NCI-H2081 (cell line): ENCODE measurements around the gene SPRTN.

Experiments used
- DNase-seq, 2 experiments: peaks; one replicate each; lab custom pipeline; 2025; lab: John Stamatoyannopoulos, UW

SPRTN gene, protein sequence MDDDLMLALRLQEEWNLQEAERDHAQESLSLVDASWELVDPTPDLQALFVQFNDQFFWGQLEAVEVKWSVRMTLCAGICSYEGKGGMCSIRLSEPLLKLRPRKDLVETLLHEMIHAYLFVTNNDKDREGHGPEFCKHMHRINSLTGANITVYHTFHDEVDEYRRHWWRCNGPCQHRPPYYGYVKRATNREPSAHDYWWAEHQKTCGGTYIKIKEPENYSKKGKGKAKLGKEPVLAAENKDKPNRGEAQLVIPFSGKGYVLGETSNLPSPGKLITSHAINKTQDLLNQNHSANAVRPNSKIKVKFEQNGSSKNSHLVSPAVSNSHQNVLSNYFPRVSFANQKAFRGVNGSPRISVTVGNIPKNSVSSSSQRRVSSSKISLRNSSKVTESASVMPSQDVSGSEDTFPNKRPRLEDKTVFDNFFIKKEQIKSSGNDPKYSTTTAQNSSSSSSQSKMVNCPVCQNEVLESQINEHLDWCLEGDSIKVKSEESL

DNA sequence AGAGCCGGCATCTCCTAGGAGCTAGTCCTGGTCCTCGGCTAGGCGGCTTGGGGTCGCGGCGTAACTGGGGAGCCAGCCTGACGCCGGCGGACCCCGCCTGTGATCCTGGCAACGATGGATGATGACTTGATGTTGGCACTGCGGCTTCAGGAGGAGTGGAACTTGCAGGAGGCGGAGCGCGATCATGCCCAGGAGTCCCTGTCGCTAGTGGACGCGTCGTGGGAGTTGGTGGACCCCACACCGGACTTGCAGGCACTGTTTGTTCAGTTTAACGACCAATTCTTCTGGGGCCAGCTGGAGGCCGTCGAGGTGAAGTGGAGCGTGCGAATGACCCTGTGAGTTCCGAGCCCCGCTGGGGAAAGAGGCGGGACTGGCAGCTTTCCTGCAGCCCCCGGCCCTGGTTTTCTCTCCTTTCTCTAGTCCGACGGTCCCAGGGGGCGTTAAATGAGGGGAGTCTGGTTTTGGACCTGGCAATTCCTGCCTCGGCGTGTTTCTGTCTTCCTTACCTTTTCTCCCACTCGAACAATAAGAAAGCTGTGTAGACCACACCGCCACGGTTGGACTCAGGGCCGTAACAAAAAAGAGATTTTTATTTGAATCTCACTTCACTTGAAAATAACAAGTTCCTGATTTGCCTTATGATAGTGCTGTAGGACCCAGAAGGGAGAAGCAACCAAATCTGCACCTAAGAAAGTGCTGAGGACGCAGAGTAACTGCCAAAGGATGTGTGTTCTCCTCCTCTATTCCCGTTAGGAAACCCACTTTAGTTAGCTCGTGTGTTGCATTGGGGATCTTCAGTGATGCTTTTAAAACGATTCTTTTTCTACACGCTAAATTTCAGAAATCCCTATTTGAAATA, at the start of gene SPRTN:
Gene SPRTN, plus strand, starts transcription at position 24 of the 859 bp plus-strand sequence. Its CDS starts 91 bp downstream, at position 115.
- no peak for DNase-seq

- DNase-seq, result no peak
Observed at GRCh38 chr1:231295938-231296337, 42.2 kb upstream of the SPRTN start.

GRCh38 chr1:231301990-231302389, 36.1 kb upstream of the SPRTN start:
- DNase-seq, result no peak

DNA sequence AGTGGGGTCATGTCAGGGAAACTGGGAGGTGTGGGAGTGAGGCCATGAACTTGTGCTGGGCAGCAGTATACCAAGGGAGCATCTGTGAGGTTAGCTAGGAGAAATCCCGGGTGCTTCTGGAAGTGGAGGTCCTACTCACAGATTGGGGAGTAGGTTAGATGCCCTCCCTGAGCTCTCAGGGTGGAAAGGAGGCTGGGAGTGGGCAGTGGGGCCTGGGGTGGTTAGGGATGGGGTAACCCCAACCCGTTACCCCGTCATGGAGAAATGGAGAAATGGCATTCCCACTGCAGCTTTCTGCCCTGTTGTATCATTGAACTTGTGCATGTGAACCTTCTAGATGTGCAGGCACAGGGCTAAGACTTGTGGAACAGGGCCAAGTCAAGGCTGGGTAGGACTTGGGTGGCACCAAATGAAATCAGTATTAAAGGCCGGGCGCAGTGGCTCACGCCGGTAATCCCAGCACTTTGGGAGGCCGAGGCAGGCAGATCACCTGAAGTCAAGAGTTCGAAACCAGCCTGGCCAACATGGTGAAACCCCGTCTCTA, 27.6 kb upstream of the SPRTN start:
- no peak for DNase-seq

DNA sequence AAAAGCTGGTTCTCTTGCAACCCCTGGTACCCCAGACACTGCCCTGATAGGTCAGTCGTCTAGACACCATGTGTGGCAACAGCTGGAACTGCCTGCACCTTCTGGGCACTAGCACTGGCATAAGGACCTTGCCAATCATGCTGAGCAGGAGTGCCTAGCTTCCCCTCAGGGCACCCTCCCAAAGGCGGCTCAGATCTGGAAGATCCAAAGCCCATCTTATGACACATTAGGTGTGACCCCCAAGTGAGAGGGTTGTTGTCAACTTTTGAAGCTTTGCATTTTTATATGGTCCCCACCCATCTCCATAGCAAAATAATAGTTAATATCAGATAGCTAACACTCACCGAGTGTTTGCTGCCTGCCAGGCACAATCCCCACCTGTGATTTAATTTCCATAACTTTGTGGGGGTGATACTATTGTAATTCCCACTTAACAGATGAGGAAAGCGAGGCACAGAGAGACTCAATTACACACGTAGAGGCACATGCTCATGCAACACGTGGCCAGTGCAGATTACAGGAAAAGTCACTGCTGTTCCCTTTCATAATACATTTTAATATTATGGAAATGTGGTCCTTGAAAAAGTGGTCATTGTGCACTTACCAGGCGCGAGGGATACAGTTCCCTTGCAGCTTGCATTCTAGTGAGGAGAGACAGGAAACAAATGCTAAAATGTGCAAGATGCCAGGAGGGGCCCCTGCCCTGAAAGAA, 26.2 kb upstream of the SPRTN start:
- DNase-seq, result no peak

DNA sequence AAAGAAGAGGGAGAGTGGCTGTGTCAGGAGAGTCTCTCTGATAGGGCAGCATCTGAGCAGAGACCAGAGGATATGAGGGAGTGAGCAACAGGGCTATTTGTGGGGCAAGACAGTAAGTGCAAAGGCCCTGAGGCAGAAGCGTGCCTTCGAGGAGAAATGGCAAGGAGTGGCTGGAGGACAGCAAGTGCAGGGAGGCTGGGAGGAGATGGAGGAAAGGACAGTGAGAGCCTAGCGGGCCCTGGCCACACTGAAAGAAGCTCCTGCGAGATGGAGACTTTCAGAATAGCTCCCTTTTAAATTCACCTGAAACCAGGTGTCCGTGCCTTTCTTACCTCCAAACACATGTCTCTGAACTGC, 25.7 kb upstream of the SPRTN start:
- DNase-seq, result no peak

DNA sequence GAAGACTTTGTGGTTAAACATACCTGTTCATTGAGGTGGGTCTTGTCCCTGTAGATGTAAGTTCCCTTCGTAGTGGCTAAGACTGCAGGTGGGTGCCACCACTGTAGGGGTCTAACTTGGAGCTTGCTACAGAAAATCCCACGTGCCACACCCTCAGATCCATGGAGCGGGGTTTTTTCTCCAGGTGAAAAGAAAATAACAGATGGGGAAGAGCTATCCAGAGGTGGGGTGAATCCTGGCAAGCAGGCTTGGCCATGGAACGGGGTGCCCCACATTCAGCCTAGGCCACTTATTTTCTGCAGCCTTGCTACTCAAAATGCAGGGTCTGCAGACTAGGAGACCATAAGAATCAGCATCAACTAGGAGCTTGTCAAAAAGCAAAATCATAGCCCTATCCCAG, 24.4 kb upstream of the SPRTN start:
- DNase-seq, result no peak

GRCh38 chr1:231315887-231316286, 22.2 kb upstream of the SPRTN start:
- DNase-seq, result no peak

DNA sequence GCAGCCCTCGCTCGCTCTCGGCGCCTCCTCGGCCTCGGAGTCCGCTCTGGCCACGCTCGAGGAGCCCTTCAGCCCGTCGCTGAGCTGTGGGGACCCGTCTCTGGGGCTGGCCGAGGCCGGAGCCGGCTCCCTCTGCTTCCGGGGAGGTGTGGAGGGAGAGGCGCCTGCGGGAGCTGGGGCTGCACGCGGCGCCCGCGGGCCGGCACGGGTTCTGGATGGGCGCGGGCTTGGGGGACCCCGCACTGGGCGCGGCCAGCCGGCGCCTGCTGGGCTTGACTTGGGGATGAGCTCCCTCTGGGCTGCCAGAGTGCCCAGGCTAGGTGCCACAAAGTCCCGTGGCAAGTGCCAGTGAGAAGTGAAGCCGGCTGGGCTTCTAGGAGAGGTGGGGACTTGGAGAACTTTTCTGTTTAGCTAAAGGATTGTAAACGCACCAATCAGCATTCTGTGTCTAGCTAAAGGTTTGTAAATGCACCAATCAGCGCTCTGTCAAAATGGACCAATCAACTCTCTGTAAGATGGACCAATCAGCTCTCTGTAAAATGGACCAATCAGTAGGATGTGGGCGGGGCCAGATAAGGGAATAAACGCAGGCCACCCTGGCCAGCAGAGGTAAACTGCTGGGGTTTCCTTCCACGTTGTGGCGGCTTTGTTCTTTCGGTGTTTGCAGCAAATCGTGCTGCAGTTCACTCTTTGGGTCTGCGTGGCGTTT, 20.6 kb upstream of the SPRTN start:
- no peak for DNase-seq

- DNase-seq, result no peak
Observed at GRCh38 chr1:231318015-231318355, 20.1 kb upstream of the SPRTN start.

- DNase-seq, result no peak
Observed at GRCh38 chr1:231318568-231318967, 19.5 kb upstream of the SPRTN start.

DNA sequence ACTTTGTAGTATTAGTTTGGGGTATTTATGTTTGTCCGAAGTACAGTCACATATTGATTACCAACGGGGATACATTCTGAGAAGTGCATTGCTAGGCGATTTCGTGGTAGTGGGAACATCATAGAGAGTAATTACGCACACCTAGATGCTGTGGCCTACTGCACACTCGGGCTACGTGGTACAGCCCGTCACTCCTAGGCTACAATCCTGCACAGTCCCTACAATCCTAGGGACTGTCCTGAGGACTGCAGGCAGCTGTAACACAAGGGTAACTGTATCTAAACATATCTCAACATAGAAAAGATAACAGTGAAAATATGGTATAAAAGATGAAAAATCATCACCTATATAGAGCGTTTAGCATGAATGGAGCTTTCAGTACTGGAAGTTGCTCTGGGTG, 19.0 kb upstream of the SPRTN start:
- DNase-seq, result no peak

GRCh38 chr1:231322880-231323530, 15.1 kb upstream of the SPRTN start:
- DNase-seq, result no peak

- DNase-seq, result no peak
Observed at GRCh38 chr1:231324660-231325059, 13.4 kb upstream of the SPRTN start.

DNA sequence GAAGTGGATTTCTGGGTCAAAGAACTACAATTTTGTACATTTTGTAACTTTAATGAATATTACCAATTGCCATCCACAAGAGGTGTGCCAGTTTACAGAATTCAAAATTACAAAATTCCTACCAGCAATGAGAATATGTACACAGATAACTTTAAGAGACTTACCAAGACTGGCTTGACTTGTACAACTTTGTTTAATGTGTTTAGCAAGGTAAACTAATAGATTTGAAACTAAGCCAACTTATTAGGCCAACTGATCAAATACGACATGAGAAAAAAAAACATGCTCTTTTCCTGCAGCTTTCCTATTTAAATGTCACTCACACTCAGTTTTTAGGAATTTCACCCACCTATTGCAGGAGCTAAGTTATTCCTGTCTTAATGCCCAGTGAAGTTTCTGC, 11.8 kb upstream of the SPRTN start:
- DNase-seq, result no peak

- no peak for DNase-seq
Observed at GRCh38 chr1:231327617-231328016, 10.5 kb upstream of the SPRTN start.

- DNase-seq, result no peak
Observed at GRCh38 chr1:231329483-231329882, 8.6 kb upstream of the SPRTN start.

DNA sequence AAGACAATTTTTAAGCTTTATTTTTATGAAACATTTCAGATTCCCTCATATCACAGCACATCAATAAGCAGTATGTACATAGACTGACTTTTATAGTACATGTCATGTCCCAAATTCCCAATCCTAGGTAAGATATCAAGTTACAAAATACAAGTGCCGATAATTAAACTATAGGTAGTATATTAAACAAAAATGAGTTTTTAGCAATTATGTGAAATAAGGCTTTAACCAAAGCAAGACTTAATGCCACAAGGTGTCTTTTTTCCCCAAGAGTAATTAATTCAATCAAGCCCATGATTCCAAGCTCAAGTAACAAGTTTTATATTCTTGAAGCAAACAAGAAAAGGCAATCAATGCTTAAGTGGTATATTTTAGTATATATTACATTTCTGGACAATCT, 5.3 kb upstream of the SPRTN start:
- DNase-seq, result no peak

- DNase-seq, result no peak
Observed at GRCh38 chr1:231334079-231334666, 3.9 kb upstream of the SPRTN start.

DNA sequence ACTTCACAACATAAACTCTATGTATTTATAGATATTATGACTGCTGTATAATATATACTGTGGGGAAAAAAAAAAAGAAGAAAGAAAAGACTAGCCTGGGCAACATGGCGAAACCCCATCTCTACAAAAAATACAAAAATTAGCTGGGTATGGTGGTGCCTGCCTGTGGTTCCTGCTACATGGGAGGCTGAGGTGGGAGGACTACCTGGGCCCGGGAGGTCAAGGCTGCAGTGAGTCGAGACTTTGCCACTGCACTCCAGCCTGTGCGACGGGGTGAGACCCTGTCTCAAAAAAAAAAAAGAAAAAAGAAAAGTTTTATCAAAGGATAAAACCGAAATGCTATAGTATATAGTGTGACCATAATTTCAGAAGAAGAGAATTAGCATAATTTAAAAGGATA, 3.1 kb upstream of the SPRTN start:
- DNase-seq, result no peak
